Neural cell (in vitro differentiated cells): ENCODE data around the gene GSG1L. TPM values are rescaled to one million over a fixed set of nuclear protein-coding genes. Genes with fewer than 3 reads are reported as not detected.

Source experiments
- H2AFZ ChIP-seq: fragments of 200-600, 300-800 bp; sonication (generic), shearing (Covaris generic); 2 replicates; pipeline ENCODE4 v1.6.0; 2014; ENCODE audit warnings: low read depth, mild to moderate bottlenecking, antibody characterized with exemption, low read length, moderate library complexity
- H3F3A ChIP-seq: fragments of 200-600 bp; shearing (Covaris generic); 2 replicates; pipeline ENCODE4 v1.6.1; 2016; ENCODE audit warnings: mild to moderate bottlenecking, moderate library complexity, mixed read lengths, antibody characterized with exemption, low read length; ENCODE audit not compliant: insufficient read depth, poor library complexity, severe bottlenecking
- H3K27ac ChIP-seq: fragments of 200-600, 300-800 bp; sonication (generic), shearing (Covaris generic); 2 replicates; pipeline ENCODE4 v1.5.1; 2014; ENCODE audit warnings: mild to moderate bottlenecking, low read length, moderate library complexity
- H3K27me3 ChIP-seq: fragments of 300-800, 200-600 bp; sonication (generic), shearing (Covaris generic); 2 replicates; pipeline ENCODE4 v1.6.0; 2014; ENCODE audit warnings: mild to moderate bottlenecking, low read depth, low read length, moderate library complexity; ENCODE audit not compliant: insufficient read depth
- H3K36me3 ChIP-seq: fragments of 300-800, 200-600 bp; sonication (generic), shearing (Covaris generic); 2 replicates; pipeline ENCODE4 v1.5.1; 2014; ENCODE audit warnings: mild to moderate bottlenecking, antibody characterized with exemption, low read length, moderate library complexity; ENCODE audit not compliant: insufficient read depth
- H3K4me2 ChIP-seq: fragments of 300-800, 200-600 bp; sonication (generic), shearing (Covaris generic); 2 replicates; pipeline ENCODE4 v1.6.0; 2014; ENCODE audit warnings: mild to moderate bottlenecking, low read length
- H3K4me3 ChIP-seq: fragments of 300-800, 200-600 bp; sonication (generic), shearing (Covaris generic); 2 replicates; pipeline ENCODE4 v1.5.1; 2014; ENCODE audit warnings: mild to moderate bottlenecking, low read length, moderate library complexity
- H3K79me2 ChIP-seq: fragments of 200-600 bp; shearing (Covaris generic); replicated peaks from 2 replicates; pipeline ENCODE4 v1.6.0; 2014; ENCODE audit warnings: mild to moderate bottlenecking, low read length, moderate library complexity; ENCODE audit not compliant: insufficient read depth
- H3K9ac ChIP-seq: fragments of 300-800, 200-600 bp; sonication (generic), shearing (Covaris generic); 2 replicates; pipeline ENCODE4 v1.6.1; 2016; ENCODE audit warnings: mild to moderate bottlenecking, low read length, mixed read lengths
- H3K9me2 ChIP-seq: fragments of 200-600 bp; shearing (Covaris generic); 2 replicates; pipeline ENCODE4 v1.6.1; 2016; ENCODE audit warnings: mild to moderate bottlenecking, low read length, mixed read lengths; ENCODE audit not compliant: insufficient read depth
- H3K9me3 ChIP-seq: fragments of 200-600, 300-800 bp; sonication (generic), shearing (Covaris generic); 2 replicates; pipeline ENCODE4 v1.6.1; 2016; ENCODE audit warnings: mild to moderate bottlenecking, mixed run types, low read length, moderate library complexity, mixed read lengths
- H4K20me1 ChIP-seq: fragments of 200-600 bp; shearing (Covaris generic); 2 replicates; pipeline ENCODE4 v1.6.1; 2016; ENCODE audit warnings: mild to moderate bottlenecking, mixed run types; ENCODE audit not compliant: insufficient read depth
- EP300 ChIP-seq: fragments of 450-650 bp; conservative IDR thresholded peaks from 2 replicates; pipeline ENCODE4 v1.6.1; 2014; ENCODE audit warnings: antibody characterized with exemption, mild to moderate bottlenecking, moderate library complexity; ENCODE audit not compliant: poor library complexity, severe bottlenecking
- EZH2 ChIP-seq: fragments of 200-600, 300-800 bp; shearing (Covaris generic), sonication (generic); IDR thresholded peaks from 2 replicates; pipeline ENCODE4 v1.6.1; 2014; ENCODE audit warnings: antibody characterized with exemption, low read length, borderline replicate concordance, mild to moderate bottlenecking; ENCODE audit not compliant: insufficient read depth, poor library complexity, severe bottlenecking
- MXI1 ChIP-seq: fragments of 450-650 bp; conservative IDR thresholded peaks from 2 replicates; pipeline ENCODE4 v1.6.1; 2014; ENCODE audit warnings: antibody characterized with exemption, mild to moderate bottlenecking; ENCODE audit not compliant: poor library complexity, severe bottlenecking
- POLR2AphosphoS5 ChIP-seq: IDR thresholded peaks from 2 replicates; pipeline ENCODE4 v1.6.1; 2012
- RAD21 ChIP-seq: fragments of 450-650 bp; conservative IDR thresholded peaks from 2 replicates; pipeline ENCODE4 v1.6.1; 2014; ENCODE audit warnings: antibody characterized with exemption, mild to moderate bottlenecking, moderate library complexity
- SMC3 ChIP-seq: fragments of 450-650 bp; conservative IDR thresholded peaks from 2 replicates; pipeline ENCODE4 v1.6.1; 2014; ENCODE audit warnings: antibody characterized with exemption, mild to moderate bottlenecking, moderate library complexity; ENCODE audit not compliant: poor library complexity
- TAF1 ChIP-seq: IDR thresholded peaks from 2 replicates; pipeline ENCODE4 v1.6.1; 2012; ENCODE audit warnings: low read depth
- polyA plus RNA-seq: library from polyadenylated mRNA; depleted of rRNA; stranded (reverse); fragments of >200 nt; gene quantifications from 2 replicates; pipeline ENCODE4 v1.2.3, GENCODE V29; 2014
- TF ChIP-seq, protein P1 (sequence below): fragments of 450-650 bp; IDR thresholded peaks from 2 replicates; pipeline ENCODE4 v1.5.1; 2014; ENCODE audit warnings: antibody characterized with exemption, mild to moderate bottlenecking, moderate library complexity; ENCODE audit not compliant: poor library complexity, severe bottlenecking
- TF ChIP-seq, protein P2 (sequence below): IDR thresholded peaks from 2 replicates; pipeline ENCODE4 v1.6.1; 2012; ENCODE audit warnings: borderline replicate concordance

GSG1L gene
- polyA plus RNA-seq, 1 donor from 2014 or later, result 0.85 TPM

DNA sequence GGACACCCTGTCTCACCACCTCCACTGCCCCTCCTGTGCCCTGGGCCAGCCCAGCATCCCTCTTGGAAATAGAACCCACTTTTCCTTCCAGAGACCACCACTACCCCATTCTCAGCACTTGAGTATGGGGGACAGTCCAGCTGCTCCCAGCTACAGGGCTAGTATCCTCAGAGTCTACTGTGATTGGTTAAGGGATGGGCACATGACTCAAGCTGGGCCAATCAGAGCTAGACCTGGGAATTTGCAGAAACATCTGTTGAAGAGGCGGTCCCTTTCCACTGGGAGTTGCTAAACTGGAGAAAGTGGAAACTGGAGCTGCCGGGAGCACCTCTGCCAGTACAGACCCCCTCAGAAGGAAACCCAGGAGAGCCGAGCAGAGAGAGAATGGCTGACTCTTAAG is 156.6 kb downstream of the GSG1L start:
- Histone ChIP-seq H3K36me3 (no peaks in the 10 kb centered on the region), H3K27me3 (no peaks in the 10 kb centered on the region), H3K4me3 (no peak overlapping the region), H2AFZ (no peak overlapping the region), H3F3A (no peaks in the 10 kb centered on the region), H3K9ac (no peak overlapping the region), H3K79me2 (no peaks in the 10 kb centered on the region), H3K9me2 (no peaks in the 10 kb centered on the region), H3K4me2 (no peak overlapping the region), H4K20me1 (no peaks in the 10 kb centered on the region), H3K27ac (no peak overlapping the region), H3K9me3 (no peaks in the 10 kb centered on the region)
- TF ChIP-seq, protein P1, sequence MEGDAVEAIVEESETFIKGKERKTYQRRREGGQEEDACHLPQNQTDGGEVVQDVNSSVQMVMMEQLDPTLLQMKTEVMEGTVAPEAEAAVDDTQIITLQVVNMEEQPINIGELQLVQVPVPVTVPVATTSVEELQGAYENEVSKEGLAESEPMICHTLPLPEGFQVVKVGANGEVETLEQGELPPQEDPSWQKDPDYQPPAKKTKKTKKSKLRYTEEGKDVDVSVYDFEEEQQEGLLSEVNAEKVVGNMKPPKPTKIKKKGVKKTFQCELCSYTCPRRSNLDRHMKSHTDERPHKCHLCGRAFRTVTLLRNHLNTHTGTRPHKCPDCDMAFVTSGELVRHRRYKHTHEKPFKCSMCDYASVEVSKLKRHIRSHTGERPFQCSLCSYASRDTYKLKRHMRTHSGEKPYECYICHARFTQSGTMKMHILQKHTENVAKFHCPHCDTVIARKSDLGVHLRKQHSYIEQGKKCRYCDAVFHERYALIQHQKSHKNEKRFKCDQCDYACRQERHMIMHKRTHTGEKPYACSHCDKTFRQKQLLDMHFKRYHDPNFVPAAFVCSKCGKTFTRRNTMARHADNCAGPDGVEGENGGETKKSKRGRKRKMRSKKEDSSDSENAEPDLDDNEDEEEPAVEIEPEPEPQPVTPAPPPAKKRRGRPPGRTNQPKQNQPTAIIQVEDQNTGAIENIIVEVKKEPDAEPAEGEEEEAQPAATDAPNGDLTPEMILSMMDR, result no peak
- TF ChIP-seq RAD21 (no peak), SMC3 (no peak), MXI1 (no peak), EZH2 (no peak), TAF1 (no peak), POLR2AphosphoS5 (no peak), EP300 (no peak)
- TF ChIP-seq, protein P2, sequence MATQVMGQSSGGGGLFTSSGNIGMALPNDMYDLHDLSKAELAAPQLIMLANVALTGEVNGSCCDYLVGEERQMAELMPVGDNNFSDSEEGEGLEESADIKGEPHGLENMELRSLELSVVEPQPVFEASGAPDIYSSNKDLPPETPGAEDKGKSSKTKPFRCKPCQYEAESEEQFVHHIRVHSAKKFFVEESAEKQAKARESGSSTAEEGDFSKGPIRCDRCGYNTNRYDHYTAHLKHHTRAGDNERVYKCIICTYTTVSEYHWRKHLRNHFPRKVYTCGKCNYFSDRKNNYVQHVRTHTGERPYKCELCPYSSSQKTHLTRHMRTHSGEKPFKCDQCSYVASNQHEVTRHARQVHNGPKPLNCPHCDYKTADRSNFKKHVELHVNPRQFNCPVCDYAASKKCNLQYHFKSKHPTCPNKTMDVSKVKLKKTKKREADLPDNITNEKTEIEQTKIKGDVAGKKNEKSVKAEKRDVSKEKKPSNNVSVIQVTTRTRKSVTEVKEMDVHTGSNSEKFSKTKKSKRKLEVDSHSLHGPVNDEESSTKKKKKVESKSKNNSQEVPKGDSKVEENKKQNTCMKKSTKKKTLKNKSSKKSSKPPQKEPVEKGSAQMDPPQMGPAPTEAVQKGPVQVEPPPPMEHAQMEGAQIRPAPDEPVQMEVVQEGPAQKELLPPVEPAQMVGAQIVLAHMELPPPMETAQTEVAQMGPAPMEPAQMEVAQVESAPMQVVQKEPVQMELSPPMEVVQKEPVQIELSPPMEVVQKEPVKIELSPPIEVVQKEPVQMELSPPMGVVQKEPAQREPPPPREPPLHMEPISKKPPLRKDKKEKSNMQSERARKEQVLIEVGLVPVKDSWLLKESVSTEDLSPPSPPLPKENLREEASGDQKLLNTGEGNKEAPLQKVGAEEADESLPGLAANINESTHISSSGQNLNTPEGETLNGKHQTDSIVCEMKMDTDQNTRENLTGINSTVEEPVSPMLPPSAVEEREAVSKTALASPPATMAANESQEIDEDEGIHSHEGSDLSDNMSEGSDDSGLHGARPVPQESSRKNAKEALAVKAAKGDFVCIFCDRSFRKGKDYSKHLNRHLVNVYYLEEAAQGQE, result no peak

DNA sequence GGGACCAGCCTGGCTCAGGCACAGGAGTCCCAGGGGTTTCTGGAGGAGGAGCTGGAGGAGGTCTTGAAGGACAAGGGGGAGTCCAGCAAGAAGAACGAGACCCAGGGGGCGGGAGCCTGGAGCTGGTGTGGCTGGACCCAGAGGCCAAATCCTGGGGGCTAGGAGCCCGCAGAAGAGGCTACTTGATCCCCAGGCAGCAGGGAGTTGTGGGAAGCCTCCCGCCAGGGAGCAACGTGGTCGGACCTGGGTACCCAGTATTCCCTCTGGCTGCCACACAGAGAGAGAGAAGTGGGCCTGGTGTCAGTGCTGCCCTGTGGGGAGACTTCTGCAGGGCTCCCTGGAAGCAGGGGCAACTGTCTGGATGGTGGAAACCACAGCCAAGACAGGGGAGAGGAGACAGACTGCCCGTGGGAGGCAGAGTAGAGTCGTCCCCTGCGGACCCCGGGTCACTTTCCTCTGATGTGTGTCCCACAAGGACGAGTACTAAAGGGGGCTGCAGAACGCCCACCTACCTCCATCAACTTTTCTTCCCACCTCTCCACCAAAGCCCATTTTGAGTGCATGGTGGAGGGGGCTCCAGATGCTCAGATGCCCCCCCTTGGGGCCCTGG is 160.4 kb downstream of the GSG1L start:
- Histone ChIP-seq H2AFZ (no peak overlapping the region), H3K4me3 (no peak overlapping the region), H3K9me3 (no peaks in the 10 kb centered on the region), H3K4me2 (no peak overlapping the region), H4K20me1 (no peaks in the 10 kb centered on the region), H3F3A (no peaks in the 10 kb centered on the region), H3K27me3 (no peaks in the 10 kb centered on the region), H3K27ac (no peak overlapping the region), H3K79me2 (no peaks in the 10 kb centered on the region), H3K9me2 (no peaks in the 10 kb centered on the region), H3K9ac (no peak overlapping the region), H3K36me3 (no peaks in the 10 kb centered on the region)
- TF ChIP-seq EP300, result no peak
- TF ChIP-seq POLR2AphosphoS5, result no peak
- TF ChIP-seq TAF1, result no peak
- TF ChIP-seq, protein P1, result no peak
- TF ChIP-seq SMC3, result no peak
- TF ChIP-seq EZH2, result no peak
- TF ChIP-seq, protein P2, result no peak
